HG03342 (cell line): Measurements from ENCODE around the gene TMEM186.
"Not testable (repeated sequence)": the region's sequence is repeated elsewhere in the genome, so short reads cannot be mapped to it uniquely, and the experiment has no call there.

Experiments used
- ATAC-seq: cut with Tn5 transposase; IDR thresholded peaks from one replicate; pipeline ENCODE4 v1.9.1; 2021; ENCODE audit warnings: mild to moderate bottlenecking, moderate library complexity; ENCODE audit not compliant: unreplicated experiment

TMEM186 gene

GRCh38 chr16:8797364-8798173 is at the start of gene TMEM186, which contains the start of gene PMM2:
TMEM186 (minus strand) TSS chr16:8797639; CDS start chr16:8797614, 25 bp downstream.
PMM2 (plus strand) TSS chr16:8797839; CDS start chr16:8797883, 44 bp downstream.
- peak; percentile 91 for ATAC-seq

GRCh38 chr16:8847145-8847544 is 49.7 kb upstream of the TMEM186 start:
- no peak for ATAC-seq

- no peak for ATAC-seq
Observed at GRCh38 chr16:8846401-8846932, 49.0 kb upstream of the TMEM186 start.

GRCh38 chr16:8845699-8846298 is 48.4 kb upstream of the TMEM186 start:
- no peak for ATAC-seq

- ATAC-seq, result not testable (repeated sequence)
Observed at GRCh38 chr16:8843296-8843695, 45.9 kb upstream of the TMEM186 start.

GRCh38 chr16:8842016-8842415 is 44.6 kb upstream of the TMEM186 start:
- ATAC-seq, result not testable (repeated sequence)

- ATAC-seq, result not testable (repeated sequence)
Observed at GRCh38 chr16:8837594-8837993, 40.2 kb upstream of the TMEM186 start.

GRCh38 chr16:8836797-8837196 is 39.4 kb upstream of the TMEM186 start:
- ATAC-seq, result not testable (repeated sequence)

GRCh38 chr16:8832717-8833105 is 35.3 kb upstream of the TMEM186 start:
- no peak for ATAC-seq

- ATAC-seq, result no peak
Observed at GRCh38 chr16:8831871-8832716, 34.7 kb upstream of the TMEM186 start.

GRCh38 chr16:8831450-8831849 is 34.0 kb upstream of the TMEM186 start:
- no peak for ATAC-seq

- no peak for ATAC-seq
Observed at GRCh38 chr16:8828541-8829165, 31.2 kb upstream of the TMEM186 start.

GRCh38 chr16:8826278-8826879 is 28.9 kb upstream of the TMEM186 start:
- no peak for ATAC-seq

- ATAC-seq, result no peak
Observed at GRCh38 chr16:8822403-8822802, 25.0 kb upstream of the TMEM186 start.

- ATAC-seq, result no peak
Observed at GRCh38 chr16:8819411-8820034, 22.1 kb upstream of the TMEM186 start.

GRCh38 chr16:8818504-8819270 is 21.2 kb upstream of the TMEM186 start:
- ATAC-seq, result peak; percentile 65

GRCh38 chr16:8816967-8817655 is 19.7 kb upstream of the TMEM186 start:
- ATAC-seq, result no peak

- ATAC-seq, result no peak
Observed at GRCh38 chr16:8814095-8814806, 16.8 kb upstream of the TMEM186 start.
